Hepatocyte (in vitro differentiated cells): Measurements from ENCODE around the gene LMO4. TPM values are rescaled to one million over a fixed set of nuclear protein-coding genes. Genes with fewer than 3 reads are reported as not detected.

Experiments used
- DNase-seq: peaks from one replicate; pipeline ENCODE4 v3.0.0-alpha.2; 2016; ENCODE audit warnings: low spot score
- H2AFZ ChIP-seq: fragments of 200-600 bp; sonication (generic); 2 replicates; pipeline ENCODE4 v1.6.0; 2016; ENCODE audit warnings: antibody characterized with exemption, mild to moderate bottlenecking
- H3K27ac ChIP-seq: fragments of 200-600 bp; sonication (generic); 2 replicates; pipeline ENCODE4 v1.5.1; 2016; ENCODE audit warnings: mild to moderate bottlenecking
- H3K27me3 ChIP-seq: fragments of 200-600 bp; sonication (generic); 2 replicates; pipeline ENCODE4 v1.6.1; 2016
- H3K36me3 ChIP-seq: fragments of 200-600 bp; sonication (generic); replicated peaks from 2 replicates; pipeline ENCODE4 v1.5.1; 2016; ENCODE audit warnings: low read depth; ENCODE audit not compliant: insufficient read depth
- H3K4me1 ChIP-seq: fragments of 200-600 bp; sonication (generic); 2 replicates; pipeline ENCODE4 v1.5.1; 2016; ENCODE audit warnings: mild to moderate bottlenecking, moderate library complexity; ENCODE audit not compliant: insufficient read depth
- H3K4me2 ChIP-seq: fragments of 200-600 bp; sonication (generic); 2 replicates; pipeline ENCODE4 v1.6.0; 2016
- H3K4me3 ChIP-seq: fragments of 200-600 bp; sonication (generic); 2 replicates; pipeline ENCODE4 v1.5.1; 2016; ENCODE audit warnings: mild to moderate bottlenecking
- H3K79me2 ChIP-seq: fragments of 200-600 bp; sonication (generic); 2 replicates; pipeline ENCODE4 v1.6.0; 2017; ENCODE audit warnings: mild to moderate bottlenecking
- H3K9me2 ChIP-seq: fragments of 200-600 bp; sonication (generic); replicated peaks from 2 replicates; pipeline ENCODE4 v1.6.0; 2017; ENCODE audit warnings: mild to moderate bottlenecking; ENCODE audit not compliant: insufficient read depth
- H3K9me3 ChIP-seq: fragments of 200-600 bp; sonication (generic); 2 replicates; pipeline ENCODE4 v1.5.1; 2016; ENCODE audit warnings: low read depth, mild to moderate bottlenecking
- H4K20me1 ChIP-seq: fragments of 200-600 bp; sonication (generic); 2 replicates; pipeline ENCODE4 v1.6.0; 2016; ENCODE audit warnings: mild to moderate bottlenecking; ENCODE audit not compliant: insufficient read depth, poor library complexity, severe bottlenecking
- EZH2 ChIP-seq: fragments of 200-600 bp; sonication (generic); IDR thresholded peaks from 2 replicates; pipeline ENCODE4 v1.6.1; 2016; ENCODE audit warnings: antibody characterized with exemption, mild to moderate bottlenecking, borderline replicate concordance
- EZH2phosphoT487 ChIP-seq: fragments of 200-600 bp; sonication (generic); IDR thresholded peaks from one replicate; pipeline ENCODE4 v1.6.1; 2018; ENCODE audit warnings: antibody characterized with exemption, mild to moderate bottlenecking, low read depth, moderate library complexity; ENCODE audit not compliant: unreplicated experiment, severe bottlenecking
- WGBS: methylation state at CpG from one replicate; pipeline ENCODE4 v1.1.6; 2016; ENCODE audit warnings: low lambda C conversion rate; ENCODE audit errors: missing lambda C conversion rate; 5-methylcytosine and 5-hydroxymethylcytosine counted together
- polyA plus RNA-seq: library from polyadenylated mRNA; unstranded; fragments of >200 nt; fragmentation: Nextera tagmentation; extraction: Ambion mirVana; gene quantifications from 2 replicates; pipeline ENCODE4 v1.2.1, GENCODE V29; 2016
- total RNA-seq: library from RNA; depleted of rRNA; stranded (reverse); fragments of >200 nt; gene quantifications from 2 replicates; pipeline ENCODE4 v1.2.3, GENCODE V29; 2014
- TF ChIP-seq, protein P1 (sequence below): fragments of 200-600 bp; sonication (generic); IDR thresholded peaks from 2 replicates; pipeline ENCODE4 v1.5.1; 2016; ENCODE audit warnings: antibody characterized with exemption, mild to moderate bottlenecking; ENCODE audit not compliant: poor library complexity

LMO4 gene
- total and polyA plus RNA-seq, 2 experiments from 2014 or later: 59.1 to 221 TPM

DNA sequence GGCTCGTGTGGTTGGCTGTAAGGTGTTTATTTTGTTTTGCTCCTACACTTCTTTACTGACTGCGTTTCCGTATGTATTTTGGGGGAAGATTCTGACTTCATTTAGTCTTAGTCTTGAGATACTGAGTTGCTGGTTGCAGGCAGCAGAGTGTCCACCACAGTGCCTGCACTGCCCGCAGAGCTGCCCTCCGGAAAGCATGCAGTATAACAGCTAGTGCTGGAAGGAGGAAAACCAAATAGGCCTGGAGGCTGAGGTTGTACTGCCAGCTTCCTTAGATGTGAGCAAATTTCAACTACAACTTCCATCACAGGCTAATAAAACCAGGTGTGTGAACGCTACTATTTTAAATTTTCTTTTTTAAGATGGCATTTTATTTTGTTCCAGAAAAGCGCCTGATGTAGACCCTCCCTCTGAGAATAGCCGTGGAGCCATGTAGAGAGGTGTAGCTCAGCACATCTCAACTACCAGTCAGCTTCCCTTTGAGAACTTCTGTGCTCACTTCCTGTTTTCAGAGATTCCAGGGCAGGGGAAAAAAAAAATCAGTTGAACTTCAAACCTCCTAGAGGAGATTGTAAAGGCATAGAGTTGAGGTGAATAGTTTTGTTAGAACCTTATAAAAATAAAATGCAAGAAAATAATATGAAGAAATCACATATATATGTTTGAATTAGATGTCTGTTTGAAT is 17.6 kb downstream of the LMO4 start:
- no peak for DNase-seq

DNA sequence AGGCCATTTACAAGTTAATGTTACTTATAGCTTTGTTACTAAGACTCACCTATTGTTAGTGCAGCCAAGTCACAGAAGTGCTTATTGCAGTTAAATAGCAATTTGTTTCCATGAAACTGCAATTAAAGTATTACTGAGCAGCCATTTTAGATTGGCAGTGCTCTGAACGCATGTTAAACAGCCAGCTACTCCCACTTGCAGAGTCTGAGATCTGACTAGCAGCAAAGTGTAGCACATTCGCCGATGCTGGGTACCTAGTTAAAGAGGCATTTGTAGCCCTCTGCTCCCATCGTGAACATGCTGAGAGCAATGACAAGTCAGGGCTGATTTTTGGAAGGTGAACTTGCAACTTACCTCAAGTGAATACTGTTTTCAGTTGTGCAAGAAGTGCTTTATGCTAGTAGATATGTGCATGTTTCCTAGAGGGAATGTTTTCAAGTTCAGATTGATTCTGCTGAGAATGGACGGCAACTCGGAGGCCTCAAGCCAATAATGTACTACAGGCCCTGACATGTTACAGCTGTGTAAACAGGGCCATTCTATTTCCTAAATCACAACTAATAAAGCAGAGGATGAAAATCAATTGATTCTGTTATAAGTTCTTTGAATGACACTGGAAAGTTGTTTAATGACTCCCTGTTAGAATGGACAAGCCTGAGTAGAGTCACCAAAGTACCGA is 19.8 kb downstream of the LMO4 start:
- Histone ChIP-seq H2AFZ (no peak overlapping the region), H3K36me3 (peaks cover 8% of the 10 kb centered on the region), H3K4me2 (no peak overlapping the region), H3K27ac (peak overlapping the region; percentile 39), H4K20me1 (peaks cover 8% of the 10 kb centered on the region), H3K9me2 (no peaks in the 10 kb centered on the region), H3K27me3 (no peaks in the 10 kb centered on the region), H3K4me1 (peaks cover 11% of the 10 kb centered on the region), H3K9me3 (no peaks in the 10 kb centered on the region), H3K79me2 (peaks cover 24% of the 10 kb centered on the region), H3K4me3 (no peak overlapping the region)
- WGBS: 79% methylated on average over 7 of the region's 7 CpGs
- TF ChIP-seq EZH2phosphoT487 (no peak), EZH2 (no peak)
- no peak for DNase-seq

More for the DNA sequence above, 17.6 kb downstream of the LMO4 start:
- TF ChIP-seq EZH2: no peak
- no peak for TF ChIP-seq EZH2phosphoT487
- TF ChIP-seq, protein P1, sequence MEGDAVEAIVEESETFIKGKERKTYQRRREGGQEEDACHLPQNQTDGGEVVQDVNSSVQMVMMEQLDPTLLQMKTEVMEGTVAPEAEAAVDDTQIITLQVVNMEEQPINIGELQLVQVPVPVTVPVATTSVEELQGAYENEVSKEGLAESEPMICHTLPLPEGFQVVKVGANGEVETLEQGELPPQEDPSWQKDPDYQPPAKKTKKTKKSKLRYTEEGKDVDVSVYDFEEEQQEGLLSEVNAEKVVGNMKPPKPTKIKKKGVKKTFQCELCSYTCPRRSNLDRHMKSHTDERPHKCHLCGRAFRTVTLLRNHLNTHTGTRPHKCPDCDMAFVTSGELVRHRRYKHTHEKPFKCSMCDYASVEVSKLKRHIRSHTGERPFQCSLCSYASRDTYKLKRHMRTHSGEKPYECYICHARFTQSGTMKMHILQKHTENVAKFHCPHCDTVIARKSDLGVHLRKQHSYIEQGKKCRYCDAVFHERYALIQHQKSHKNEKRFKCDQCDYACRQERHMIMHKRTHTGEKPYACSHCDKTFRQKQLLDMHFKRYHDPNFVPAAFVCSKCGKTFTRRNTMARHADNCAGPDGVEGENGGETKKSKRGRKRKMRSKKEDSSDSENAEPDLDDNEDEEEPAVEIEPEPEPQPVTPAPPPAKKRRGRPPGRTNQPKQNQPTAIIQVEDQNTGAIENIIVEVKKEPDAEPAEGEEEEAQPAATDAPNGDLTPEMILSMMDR: no peak
- no peak overlapping the region for H3K4me3 ChIP-seq
- peaks cover 13% of the 10 kb centered on the region for H3K36me3 ChIP-seq
- H4K20me1 ChIP-seq: peaks cover 23% of the 10 kb centered on the region
- 80% methylated on average over 8 of the region's 8 CpGs for WGBS
- no peak overlapping the region for H2AFZ ChIP-seq
- peak overlapping the region; percentile 27 for H3K27ac ChIP-seq
- no peak overlapping the region for H3K4me2 ChIP-seq
- no peaks in the 10 kb centered on the region for H3K9me2 ChIP-seq
- H3K79me2 ChIP-seq: peaks cover 46% of the 10 kb centered on the region
- H3K27me3 ChIP-seq: no peaks in the 10 kb centered on the region
- no peaks in the 10 kb centered on the region for H3K9me3 ChIP-seq
- H3K4me1 ChIP-seq: peaks cover 11% of the 10 kb centered on the region

DNA sequence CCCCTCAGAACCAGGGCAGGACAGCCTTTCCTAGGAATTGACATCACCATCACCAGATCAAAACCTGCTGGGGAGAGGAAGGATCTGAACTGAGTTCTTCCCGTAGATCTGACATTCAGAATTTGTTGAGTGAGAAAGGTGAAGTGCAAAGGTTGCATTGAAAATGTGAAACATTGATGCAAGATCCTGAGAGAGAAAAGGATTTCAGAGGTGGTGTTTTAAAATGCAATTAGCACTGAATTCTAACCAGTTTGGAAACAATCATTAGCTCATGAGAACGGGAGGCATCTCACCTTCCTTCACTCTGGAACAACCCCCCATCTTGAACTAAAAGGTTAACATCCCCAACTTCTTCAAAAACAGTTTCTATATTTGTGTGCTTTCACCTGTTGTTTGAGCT is 20.4 kb downstream of the LMO4 start:
- H3K36me3 ChIP-seq: peaks cover 8% of the 10 kb centered on the region

DNA sequence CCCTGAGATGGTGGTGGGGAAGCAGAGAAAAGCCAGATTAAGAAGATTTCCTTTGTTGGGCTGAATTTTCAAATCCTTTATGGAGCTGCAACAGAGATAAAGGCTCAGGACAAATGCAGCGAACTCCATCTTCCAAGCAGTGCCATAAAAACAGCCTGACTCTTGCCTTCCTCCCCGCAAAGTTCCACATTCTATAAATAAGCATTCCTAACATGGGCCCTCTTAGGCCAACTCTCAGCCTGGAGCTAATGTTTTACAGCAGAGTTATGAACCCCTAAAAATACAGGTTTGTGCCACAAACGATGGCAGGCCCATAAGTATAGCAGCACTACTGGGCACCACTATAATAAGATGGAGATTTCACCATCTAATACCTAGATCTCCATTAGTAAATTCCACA is 27.2 kb downstream of the LMO4 start:
- no peak for DNase-seq
- Histone ChIP-seq H3K9me2 (no peaks in the 10 kb centered on the region), H3K9me3 (no peaks in the 10 kb centered on the region), H3K27ac (no peak overlapping the region), H3K4me3 (no peak overlapping the region), H3K4me2 (no peak overlapping the region), H3K27me3 (no peaks in the 10 kb centered on the region), H3K36me3 (no peaks in the 10 kb centered on the region), H2AFZ (no peak overlapping the region), H3K79me2 (no peaks in the 10 kb centered on the region), H4K20me1 (no peaks in the 10 kb centered on the region), H3K4me1 (no peaks in the 10 kb centered on the region)
- TF ChIP-seq EZH2phosphoT487: no peak
- TF ChIP-seq, protein P1: no peak
- TF ChIP-seq EZH2: no peak
- WGBS: 63% methylated on average over 3 of the region's 3 CpGs

More for the DNA sequence above, 20.4 kb downstream of the LMO4 start:
- Histone ChIP-seq H3K9me2 (no peaks in the 10 kb centered on the region), H4K20me1 (peaks cover 3% of the 10 kb centered on the region), H3K27ac (peak overlapping the region; percentile 39), H3K4me2 (no peak overlapping the region), H3K4me3 (no peak overlapping the region), H3K9me3 (no peaks in the 10 kb centered on the region), H3K4me1 (peaks cover 11% of the 10 kb centered on the region), H2AFZ (no peak overlapping the region), H3K27me3 (no peaks in the 10 kb centered on the region), H3K79me2 (peaks cover 18% of the 10 kb centered on the region)
- 79% methylated on average over 2 of the region's 2 CpGs for WGBS
- DNase-seq: no peak
- TF ChIP-seq EZH2 (no peak), EZH2phosphoT487 (no peak)
- TF ChIP-seq, protein P1: no peak
